ENCODE measurements around the gene PORCN.

GRCh38 chrX:48490661-48491060 lies 18.1 kb upstream of the PORCN start:
- TF ChIP-seq MXD1 (CRISPR knock-in tag; IDR thresholded peaks at IDR 0.05; ENCODE audit: borderline replicate concordance, poor library complexity, severe bottlenecking) (no peak), CHAMP1 (IDR thresholded peaks at IDR 0.05) (no peak), SIN3A (IDR thresholded peaks at IDR 0.05; ENCODE audit: borderline replicate concordance in 2 of 2, control insufficient read depth in 1 of 2, low read depth in 2 of 2, low read length in 2 of 2) (no peak), NONO (IDR thresholded peaks at IDR 0.05; ENCODE audit: low read depth in 2 of 2, low read length in 1 of 2) (no peak), ADNP (tag; IDR thresholded peaks at IDR 0.05) (no peak), CTCF (IDR thresholded peaks at IDR 0.05 in 2 of 3, conservative IDR thresholded peaks at IDR 0.05 in 1 of 3; ENCODE audit: insufficient read depth in 2 of 3, low read depth in 1 of 3, low read length in 3 of 3) (no peak)
